ENCODE measurements around the gene SOCS1.

GRCh38 chr16:11262915-11263314 lies 6.9 kb upstream of the SOCS1 start:
- TF ChIP-seq, protein P1, sequence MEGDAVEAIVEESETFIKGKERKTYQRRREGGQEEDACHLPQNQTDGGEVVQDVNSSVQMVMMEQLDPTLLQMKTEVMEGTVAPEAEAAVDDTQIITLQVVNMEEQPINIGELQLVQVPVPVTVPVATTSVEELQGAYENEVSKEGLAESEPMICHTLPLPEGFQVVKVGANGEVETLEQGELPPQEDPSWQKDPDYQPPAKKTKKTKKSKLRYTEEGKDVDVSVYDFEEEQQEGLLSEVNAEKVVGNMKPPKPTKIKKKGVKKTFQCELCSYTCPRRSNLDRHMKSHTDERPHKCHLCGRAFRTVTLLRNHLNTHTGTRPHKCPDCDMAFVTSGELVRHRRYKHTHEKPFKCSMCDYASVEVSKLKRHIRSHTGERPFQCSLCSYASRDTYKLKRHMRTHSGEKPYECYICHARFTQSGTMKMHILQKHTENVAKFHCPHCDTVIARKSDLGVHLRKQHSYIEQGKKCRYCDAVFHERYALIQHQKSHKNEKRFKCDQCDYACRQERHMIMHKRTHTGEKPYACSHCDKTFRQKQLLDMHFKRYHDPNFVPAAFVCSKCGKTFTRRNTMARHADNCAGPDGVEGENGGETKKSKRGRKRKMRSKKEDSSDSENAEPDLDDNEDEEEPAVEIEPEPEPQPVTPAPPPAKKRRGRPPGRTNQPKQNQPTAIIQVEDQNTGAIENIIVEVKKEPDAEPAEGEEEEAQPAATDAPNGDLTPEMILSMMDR (IDR thresholded peaks at IDR 0.05) = no peak
- no peak for TF ChIP-seq EP300 (IDR thresholded peaks at IDR 0.05)
- TF ChIP-seq POLR2A (IDR thresholded peaks at IDR 0.05; ENCODE audit: low read depth) = no peak
